K562 (cell line): ENCODE results near the gene MSH3. TPM values are rescaled to one million over a fixed set of nuclear protein-coding genes. Genes with fewer than 3 reads are reported as not detected.

ENCODE experiments used
- ATAC-seq: fragments of 200-7000 bp; cut with Tn5 transposase; 3 replicates; pipeline ENCODE4 v1.9.1; 2020; ENCODE audit warnings: moderate library complexity
- BruUV-seq: library from RNA; stranded (reverse); fragments of 400-500 nt; replicated peaks from 2 replicates; lab custom pipeline; 2021; lab: Mats Ljungman, UMichigan
- CTCF ChIA-PET: fragments of 300-600 bp; formaldehyde crosslinking; extraction: SDS; loops from one replicate; lab custom pipeline; 2021; ENCODE audit warnings: low intra/inter-chr PET ratio; lab: Yijun Ruan, JAX
- POLR2A ChIA-PET: fragments of 300-600, 350-650 bp; sonication (Branson Sonifier 250); formaldehyde crosslinking; extraction: SDS; loops from one replicate; lab custom pipeline; 2021; ENCODE audit warnings: antibody characterized with exemption, inconsistent platforms; lab: Yijun Ruan, JAX
- DNase-seq, 4 experiments: peaks; one replicate each; pipeline versions ENCODE4 v3.0.0 to v3.0.0-alpha.2; 2011 to 2018; ENCODE audit warnings: low spot score in 3 of 4, mixed read lengths in 3 of 4; ENCODE audit errors: extremely low read depth in 1 of 4
- FAIRE-seq: peaks from 2 replicates; lab custom pipeline; 2011; peaks lifted over from hg19 to GRCh38; lab: Jason Lieb, UNC
- H2AFZ ChIP-seq: 2 replicates; pipeline ENCODE4 v1.6.0; 2011; ENCODE audit warnings: low read depth, low read length, control low read depth, inconsistent platforms
- H3K27ac ChIP-seq: fragments of 200-600 bp; 3 replicates; pipeline ENCODE4 v1.8.0; 2011; ENCODE audit warnings: low read depth, mild to moderate bottlenecking, control low read depth, inconsistent platforms, low read length, moderate library complexity, mixed read lengths; ENCODE audit errors: extremely low read depth
- H3K27me3 ChIP-seq, 2 experiments: fragments of 300-600 bp in 1 of 2; 2 replicates in 1 of 2; 3 replicates in 1 of 2; pipeline versions ENCODE4 v1.6.0 to v1.8.0; 2011; ENCODE audit warnings: inconsistent platforms in 2 of 2, low read length in 2 of 2, mild to moderate bottlenecking in 1 of 2, mixed read lengths in 1 of 2, moderate library complexity in 1 of 2; ENCODE audit not compliant: control insufficient read depth in 2 of 2, insufficient read depth in 2 of 2
- H3K36me3 ChIP-seq: fragments of 300-600 bp; 3 replicates; pipeline ENCODE4 v1.8.0; 2011; ENCODE audit warnings: mild to moderate bottlenecking, low read length, inconsistent platforms; ENCODE audit not compliant: control insufficient read depth, insufficient read depth
- H3K4me1 ChIP-seq, 2 experiments: fragments of 200-600 bp in 1 of 2; replicated peaks in 1 of 2; 2 replicates in 1 of 2; 3 replicates in 1 of 2; pipeline versions ENCODE4 v1.5.1 to v1.8.0; 2011; ENCODE audit warnings: inconsistent platforms in 2 of 2, low read length in 2 of 2, mild to moderate bottlenecking in 1 of 2, mixed read lengths in 1 of 2, moderate library complexity in 1 of 2; ENCODE audit not compliant: control insufficient read depth in 2 of 2, insufficient read depth in 2 of 2
- H3K4me2 ChIP-seq: 2 replicates; pipeline ENCODE4 v1.6.1; 2011; ENCODE audit warnings: low read length, control low read depth, inconsistent platforms, mixed read lengths; ENCODE audit not compliant: insufficient read depth
- H3K4me3 ChIP-seq: fragments of 200-600 bp; sonication (generic), shearing (Covaris generic); 2 replicates; pipeline ENCODE4 v1.5.1; 2016; ENCODE audit warnings: control low read depth, inconsistent platforms
- H3K79me2 ChIP-seq: fragments of 200-600 bp; 3 replicates; pipeline ENCODE4 v1.8.0; 2011; ENCODE audit warnings: low read length, inconsistent platforms; ENCODE audit not compliant: control insufficient read depth, insufficient read depth
- H3K9ac ChIP-seq, 2 experiments: 2 replicates each; pipeline versions ENCODE4 v1.6.0 to v1.6.1; 2011; ENCODE audit warnings: low read depth in 2 of 2, low read length in 2 of 2, control low read depth in 1 of 2, inconsistent platforms in 1 of 2, mild to moderate bottlenecking in 1 of 2, mixed read lengths in 1 of 2; ENCODE audit not compliant: insufficient read depth in 1 of 2
- H3K9me1 ChIP-seq: one replicate; pipeline ENCODE4 v1.6.0; 2011; ENCODE audit warnings: inconsistent platforms, mild to moderate bottlenecking, low read length, moderate library complexity; ENCODE audit not compliant: control insufficient read depth, insufficient read depth
- H3K9me3 ChIP-seq: replicated peaks from 2 replicates; pipeline ENCODE4 v1.5.1; 2011; ENCODE audit warnings: low read depth, low read length, inconsistent platforms; ENCODE audit not compliant: control insufficient read depth, insufficient read depth
- H4K20me1 ChIP-seq: replicated peaks from 2 replicates; pipeline ENCODE4 v1.6.1; 2011; ENCODE audit warnings: low read length, inconsistent platforms, mixed read lengths; ENCODE audit not compliant: control insufficient read depth, insufficient read depth
- CXXC5 ChIP-seq: fragments of 250-450 bp; sonication (Bioruptor Pico); IDR thresholded peaks from 2 replicates; pipeline ENCODE4 v1.8.0; 2022; ENCODE audit warnings: inconsistent platforms, mild to moderate bottlenecking, moderate library complexity
- DMBX1 ChIP-seq: fragments of 250-450 bp; sonication (Bioruptor Pico); IDR thresholded peaks from 2 replicates; pipeline ENCODE4 v1.8.0; 2022; ENCODE audit warnings: inconsistent platforms, mild to moderate bottlenecking, moderate library complexity, borderline replicate concordance
- KLF13 ChIP-seq: fragments of 450-650 bp; IDR thresholded peaks from 2 replicates; pipeline ENCODE4 v1.6.1; 2016; ENCODE audit warnings: missing genetic modification characterization, low read depth, mild to moderate bottlenecking, missing compliant biosample characterization, moderate library complexity, borderline replicate concordance
- NR0B1 ChIP-seq: fragments of 450-650 bp; IDR thresholded peaks from one replicate; pipeline ENCODE4 v1.6.1; 2018; ENCODE audit warnings: mild to moderate bottlenecking, moderate library complexity; ENCODE audit not compliant: partially characterized antibody
- POLR3A ChIP-seq: IDR thresholded peaks from 2 replicates; pipeline ENCODE4 v1.6.1; 2011; ENCODE audit warnings: borderline replicate concordance, mild to moderate bottlenecking, moderate library complexity; ENCODE audit not compliant: insufficient read length, insufficient read depth; ENCODE audit errors: extremely low read depth
- SAFB ChIP-seq: fragments of 200-400 bp; formaldehyde crosslinking; IDR thresholded peaks from 2 replicates; pipeline ENCODE4 v1.6.1; 2017; ENCODE audit warnings: low read depth, low read length, borderline replicate concordance
- SAP30 ChIP-seq: fragments of 200-600 bp; sonication (generic); IDR thresholded peaks from 2 replicates; pipeline ENCODE4 v1.6.1; 2012; ENCODE audit warnings: borderline replicate concordance, low read depth, mild to moderate bottlenecking, moderate library complexity, low read length, control low read depth, inconsistent platforms; ENCODE audit not compliant: insufficient read depth, poor library complexity, severe bottlenecking
- SIX5 ChIP-seq, 2 experiments: IDR thresholded peaks; 2 replicates each; pipeline ENCODE4 v1.6.1; 2011; ENCODE audit warnings: low read length in 2 of 2, borderline replicate concordance in 1 of 2, low read depth in 1 of 2, mild to moderate bottlenecking in 1 of 2, moderate library complexity in 1 of 2; ENCODE audit not compliant: insufficient read depth in 1 of 2
- ZNF146 ChIP-seq: IDR thresholded peaks from one replicate; pipeline ENCODE4 v1.6.1; 2018; ENCODE audit warnings: missing compliant biosample characterization; ENCODE audit not compliant: unreplicated experiment
- ZNF239 ChIP-seq: fragments of 250-450 bp; sonication (Bioruptor Pico); IDR thresholded peaks from 2 replicates; pipeline ENCODE4 v1.4.0; 2020; ENCODE audit warnings: mild to moderate bottlenecking
- ZNF780A ChIP-seq: fragments of 250-450 bp; sonication (Bioruptor Pico); IDR thresholded peaks from 2 replicates; pipeline ENCODE4 v1.5.0; 2021; ENCODE audit warnings: mild to moderate bottlenecking
- WGBS: fragments of 100-300 bp; shearing (Covaris generic); methylation state at CpG from one replicate; pipeline ENCODE4 v1.1.6; 2016; ENCODE audit warnings: low coverage, mixed read lengths; ENCODE audit not compliant: insufficient coverage; ENCODE audit errors: missing lambda C conversion rate; 5-methylcytosine and 5-hydroxymethylcytosine counted together
- in situ Hi-C: fragments of 300-500 bp; cut with MboI; formaldehyde crosslinking; loops from 4 replicates; pipeline ENCODE4 v1.15.0; 2018; ENCODE audit warnings: inconsistent platforms, mixed read lengths
- intact Hi-C: fragments of 100-400 bp; cut with micrococcal nuclease; formaldehyde crosslinking; loops from 2 replicates; pipeline ENCODE4 v1.14.2; 2022
- polyA plus RNA-seq, 8 experiments: library from polyadenylated mRNA; depleted of rRNA in 4 of 8; stranded (reverse) in 5 of 8; unstranded in 3 of 8; fragments of >200 nt; fragmentation: Nextera tagmentation in 2 of 8; fragmentation: Illumina TruSeq in 1 of 8; extraction: Ambion mirVana in 2 of 8; extraction: Trizol in 1 of 8; gene quantifications; 2 replicates each; pipeline versions ENCODE4 v1.2.1 to v1.2.3, GENCODE V29; 2011 to 2014; ENCODE audit warnings: inconsistent platforms in 1 of 8, missing spikeins in 1 of 8
- total RNA-seq, 7 experiments: library from RNA; depleted of rRNA in 6 of 7; stranded (reverse); fragments of >200 nt in 6 of 7; fragmentation: Illumina TruSeq in 2 of 7; extraction: Trizol in 2 of 7; gene quantifications; 2 replicates each; pipeline versions ENCODE4 v1.2.1 to v1.2.3, GENCODE V29; 2011 to 2021; ENCODE audit warnings: low replicate concordance in 1 of 7
- TF ChIP-seq, protein P1 (sequence below): sonication (generic); formaldehyde crosslinking; IDR thresholded peaks from 2 replicates; pipeline ENCODE4 v1.8.1; 2023; ENCODE audit warnings: mild to moderate bottlenecking, missing genetic modification reagents
- TF ChIP-seq, protein P2 (sequence below): fragments of 450-650 bp; IDR thresholded peaks from 2 replicates; pipeline ENCODE4 v1.6.1; 2017; ENCODE audit warnings: mild to moderate bottlenecking, moderate library complexity

Gene MSH3
- total and polyA plus RNA-seq, 9 of the 15 experiments (the other 6 are each of a cell fraction or from before 2014, with no cell fraction given): 3.9 to 17.2 (median 13.2) TPM

- no peaks in the 10 kb centered on the region for H3K27me3 ChIP-seq
- no peak overlapping the region for H3K9ac ChIP-seq
- H3K36me3 ChIP-seq: peaks cover 25% of the 10 kb centered on the region; the same call in 2 of the 3 replicates
- no peak for TF ChIP-seq ZNF780A (CRISPR knock-in tag)
- TF ChIP-seq, protein P1, sequence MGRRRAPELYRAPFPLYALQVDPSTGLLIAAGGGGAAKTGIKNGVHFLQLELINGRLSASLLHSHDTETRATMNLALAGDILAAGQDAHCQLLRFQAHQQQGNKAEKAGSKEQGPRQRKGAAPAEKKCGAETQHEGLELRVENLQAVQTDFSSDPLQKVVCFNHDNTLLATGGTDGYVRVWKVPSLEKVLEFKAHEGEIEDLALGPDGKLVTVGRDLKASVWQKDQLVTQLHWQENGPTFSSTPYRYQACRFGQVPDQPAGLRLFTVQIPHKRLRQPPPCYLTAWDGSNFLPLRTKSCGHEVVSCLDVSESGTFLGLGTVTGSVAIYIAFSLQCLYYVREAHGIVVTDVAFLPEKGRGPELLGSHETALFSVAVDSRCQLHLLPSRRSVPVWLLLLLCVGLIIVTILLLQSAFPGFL (CRISPR knock-in tag): no peak
- TF ChIP-seq SAP30: no peak
- TF ChIP-seq, protein P2, sequence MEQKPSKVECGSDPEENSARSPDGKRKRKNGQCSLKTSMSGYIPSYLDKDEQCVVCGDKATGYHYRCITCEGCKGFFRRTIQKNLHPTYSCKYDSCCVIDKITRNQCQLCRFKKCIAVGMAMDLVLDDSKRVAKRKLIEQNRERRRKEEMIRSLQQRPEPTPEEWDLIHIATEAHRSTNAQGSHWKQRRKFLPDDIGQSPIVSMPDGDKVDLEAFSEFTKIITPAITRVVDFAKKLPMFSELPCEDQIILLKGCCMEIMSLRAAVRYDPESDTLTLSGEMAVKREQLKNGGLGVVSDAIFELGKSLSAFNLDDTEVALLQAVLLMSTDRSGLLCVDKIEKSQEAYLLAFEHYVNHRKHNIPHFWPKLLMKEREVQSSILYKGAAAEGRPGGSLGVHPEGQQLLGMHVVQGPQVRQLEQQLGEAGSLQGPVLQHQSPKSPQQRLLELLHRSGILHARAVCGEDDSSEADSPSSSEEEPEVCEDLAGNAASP: no peak
- no peak for TF ChIP-seq CXXC5 (CRISPR knock-in tag)
- no peak for TF ChIP-seq NR0B1
- TF ChIP-seq ZNF239 (CRISPR knock-in tag): no peak
- no peak for TF ChIP-seq ZNF146 (CRISPR knock-in tag)
- no peak for TF ChIP-seq SAFB
- TF ChIP-seq SIX5 (IDR thresholded peaks at IDR 0.05; ENCODE audit: borderline replicate concordance in 1 of 2, insufficient read depth in 1 of 2, low read depth in 1 of 2, low read length in 2 of 2): no peak
- TF ChIP-seq POLR3A: no peak
- TF ChIP-seq DMBX1 (CRISPR knock-in tag): no peak
- TF ChIP-seq KLF13 (tag): no peak
- no peaks in the 10 kb centered on the region for H3K9me3 ChIP-seq
- FAIRE-seq (no peak), ATAC-seq (no peak), DNase-seq (no peak)
- no peak overlapping the region for H3K4me3 ChIP-seq
- H3K4me2 ChIP-seq: no peak overlapping the region
- 73% methylated on average over 4 of the region's 4 CpGs for WGBS
- intact Hi-C loops (no loop called here), in situ Hi-C loops (no loop called here)
- H3K27ac ChIP-seq: no peak overlapping the region
- no TSS peak for BruUV-seq
- H3K79me2 ChIP-seq: no peaks in the 10 kb centered on the region
- H3K9me1 ChIP-seq: no peaks in the 10 kb centered on the region
- POLR2A ChIA-PET: no interaction called here
- CTCF ChIA-PET: no interaction called here
- no peaks in the 10 kb centered on the region for H3K4me1 ChIP-seq
- H4K20me1 ChIP-seq: no peaks in the 10 kb centered on the region
- no peak overlapping the region for H2AFZ ChIP-seq
Measured at GRCh38 chr5:80739496-80739895, 85.0 kb downstream of the MSH3 start.
